DOHH2 (cell line): ENCODE results near the gene ZCCHC18.

Experiments used
- EZH2phosphoT487 ChIP-seq: fragments of 200-600 bp; sonication (generic); IDR thresholded peaks from 2 replicates; pipeline ENCODE4 v1.6.1; 2017; ENCODE audit warnings: borderline replicate concordance, mild to moderate bottlenecking, antibody characterized with exemption, low read length, moderate library complexity, mixed read lengths
- TF ChIP-seq, protein P1 (sequence below): fragments of 200-600 bp; sonication (generic); IDR thresholded peaks from one replicate; pipeline ENCODE4 v1.5.1; 2014; ENCODE audit warnings: antibody characterized with exemption, mild to moderate bottlenecking, low read depth, low read length; ENCODE audit not compliant: poor library complexity, severe bottlenecking

DNA sequence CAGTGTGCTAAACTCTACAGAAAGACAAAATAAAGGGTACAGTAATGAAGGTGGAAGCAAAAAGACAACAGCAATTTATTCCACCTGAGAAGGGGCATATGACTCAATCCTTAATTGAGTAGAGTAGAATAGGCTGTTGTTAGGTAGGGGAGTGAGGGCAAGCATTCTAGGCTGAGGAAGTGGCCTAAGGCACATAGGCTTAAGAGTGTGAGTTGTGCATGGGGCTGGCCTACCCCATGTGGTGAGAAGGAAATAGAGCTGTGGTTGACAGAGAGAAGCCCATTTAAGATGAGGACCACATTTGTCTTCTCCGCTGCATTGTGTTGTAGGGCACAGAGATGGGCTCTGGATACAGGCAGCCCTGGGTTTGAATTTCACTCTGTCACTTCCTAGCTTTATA is 3.4 kb upstream of the ZCCHC18 start:
- TF ChIP-seq, protein P1, sequence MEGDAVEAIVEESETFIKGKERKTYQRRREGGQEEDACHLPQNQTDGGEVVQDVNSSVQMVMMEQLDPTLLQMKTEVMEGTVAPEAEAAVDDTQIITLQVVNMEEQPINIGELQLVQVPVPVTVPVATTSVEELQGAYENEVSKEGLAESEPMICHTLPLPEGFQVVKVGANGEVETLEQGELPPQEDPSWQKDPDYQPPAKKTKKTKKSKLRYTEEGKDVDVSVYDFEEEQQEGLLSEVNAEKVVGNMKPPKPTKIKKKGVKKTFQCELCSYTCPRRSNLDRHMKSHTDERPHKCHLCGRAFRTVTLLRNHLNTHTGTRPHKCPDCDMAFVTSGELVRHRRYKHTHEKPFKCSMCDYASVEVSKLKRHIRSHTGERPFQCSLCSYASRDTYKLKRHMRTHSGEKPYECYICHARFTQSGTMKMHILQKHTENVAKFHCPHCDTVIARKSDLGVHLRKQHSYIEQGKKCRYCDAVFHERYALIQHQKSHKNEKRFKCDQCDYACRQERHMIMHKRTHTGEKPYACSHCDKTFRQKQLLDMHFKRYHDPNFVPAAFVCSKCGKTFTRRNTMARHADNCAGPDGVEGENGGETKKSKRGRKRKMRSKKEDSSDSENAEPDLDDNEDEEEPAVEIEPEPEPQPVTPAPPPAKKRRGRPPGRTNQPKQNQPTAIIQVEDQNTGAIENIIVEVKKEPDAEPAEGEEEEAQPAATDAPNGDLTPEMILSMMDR, result no peak
- TF ChIP-seq EZH2phosphoT487, result no peak
